RWPE2 (cell line): ENCODE measurements around the gene DNAAF8.
A peak's percentile ranks its signal among the peaks of the same experiment; 100 is the strongest.

ENCODE experiments used
- ATAC-seq: fragments of 200-7000 bp; cut with Tn5 transposase; 3 replicates; pipeline ENCODE4 v1.9.1; 2021; ENCODE audit warnings: low read depth
- DNase-seq: peaks from one replicate; pipeline ENCODE4 v3.0.0-alpha.2; 2020; ENCODE audit warnings: low spot score
- H3K27ac ChIP-seq: fragments of 450-650 bp; 2 replicates; pipeline ENCODE4 v1.5.1; 2017; ENCODE audit warnings: mild to moderate bottlenecking; ENCODE audit not compliant: poor library complexity, severe bottlenecking
- H3K27me3 ChIP-seq: fragments of 250-450 bp; sonication (Bioruptor Pico); 2 replicates; pipeline ENCODE4 v1.5.1; 2021; ENCODE audit warnings: mild to moderate bottlenecking, moderate library complexity; ENCODE audit not compliant: insufficient read depth, poor library complexity, severe bottlenecking
- H3K36me3 ChIP-seq: fragments of 250-450 bp; sonication (Bioruptor Pico); 2 replicates; pipeline ENCODE4 v1.5.1; 2020; ENCODE audit warnings: low read depth, mild to moderate bottlenecking, moderate library complexity
- H3K4me1 ChIP-seq: fragments of 250-450 bp; sonication (Bioruptor Pico); 2 replicates; pipeline ENCODE4 v1.5.1; 2021; ENCODE audit warnings: mild to moderate bottlenecking, moderate library complexity; ENCODE audit not compliant: insufficient read depth, poor library complexity, severe bottlenecking
- H3K4me3 ChIP-seq: fragments of 250-450 bp; sonication (Bioruptor Pico); 2 replicates; pipeline ENCODE4 v1.5.1; 2021; ENCODE audit warnings: mild to moderate bottlenecking, moderate library complexity; ENCODE audit not compliant: severe bottlenecking
- H3K9me3 ChIP-seq: fragments of 250-450 bp; sonication (Bioruptor Pico); 2 replicates; pipeline ENCODE4 v1.5.1; 2021; ENCODE audit warnings: mild to moderate bottlenecking, moderate library complexity; ENCODE audit not compliant: severe bottlenecking
- TF ChIP-seq, protein P1 (sequence below): fragments of 450-650 bp; IDR thresholded peaks from one replicate; pipeline ENCODE4 v1.5.1; 2017; ENCODE audit warnings: mild to moderate bottlenecking, moderate library complexity; ENCODE audit not compliant: poor library complexity, severe bottlenecking

The DNAAF8 gene

GRCh38 chr16:4746991-4747574 is 12.7 kb downstream of the DNAAF8 start:
- Histone ChIP-seq H3K27ac (no peak overlapping the region), H3K36me3 (peaks cover 1% of the 10 kb centered on the region; the same call in 1 of the 2 replicates), H3K9me3 (no peaks in the 10 kb centered on the region), H3K27me3 (no peaks in the 10 kb centered on the region), H3K4me1 (peaks cover 3% of the 10 kb centered on the region), H3K4me3 (no peak overlapping the region)
- TF ChIP-seq, protein P1, sequence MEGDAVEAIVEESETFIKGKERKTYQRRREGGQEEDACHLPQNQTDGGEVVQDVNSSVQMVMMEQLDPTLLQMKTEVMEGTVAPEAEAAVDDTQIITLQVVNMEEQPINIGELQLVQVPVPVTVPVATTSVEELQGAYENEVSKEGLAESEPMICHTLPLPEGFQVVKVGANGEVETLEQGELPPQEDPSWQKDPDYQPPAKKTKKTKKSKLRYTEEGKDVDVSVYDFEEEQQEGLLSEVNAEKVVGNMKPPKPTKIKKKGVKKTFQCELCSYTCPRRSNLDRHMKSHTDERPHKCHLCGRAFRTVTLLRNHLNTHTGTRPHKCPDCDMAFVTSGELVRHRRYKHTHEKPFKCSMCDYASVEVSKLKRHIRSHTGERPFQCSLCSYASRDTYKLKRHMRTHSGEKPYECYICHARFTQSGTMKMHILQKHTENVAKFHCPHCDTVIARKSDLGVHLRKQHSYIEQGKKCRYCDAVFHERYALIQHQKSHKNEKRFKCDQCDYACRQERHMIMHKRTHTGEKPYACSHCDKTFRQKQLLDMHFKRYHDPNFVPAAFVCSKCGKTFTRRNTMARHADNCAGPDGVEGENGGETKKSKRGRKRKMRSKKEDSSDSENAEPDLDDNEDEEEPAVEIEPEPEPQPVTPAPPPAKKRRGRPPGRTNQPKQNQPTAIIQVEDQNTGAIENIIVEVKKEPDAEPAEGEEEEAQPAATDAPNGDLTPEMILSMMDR = no peak
- ATAC-seq (peak; percentile 12; the same call in 1 of the 3 replicates), DNase-seq (no peak)

DNA sequence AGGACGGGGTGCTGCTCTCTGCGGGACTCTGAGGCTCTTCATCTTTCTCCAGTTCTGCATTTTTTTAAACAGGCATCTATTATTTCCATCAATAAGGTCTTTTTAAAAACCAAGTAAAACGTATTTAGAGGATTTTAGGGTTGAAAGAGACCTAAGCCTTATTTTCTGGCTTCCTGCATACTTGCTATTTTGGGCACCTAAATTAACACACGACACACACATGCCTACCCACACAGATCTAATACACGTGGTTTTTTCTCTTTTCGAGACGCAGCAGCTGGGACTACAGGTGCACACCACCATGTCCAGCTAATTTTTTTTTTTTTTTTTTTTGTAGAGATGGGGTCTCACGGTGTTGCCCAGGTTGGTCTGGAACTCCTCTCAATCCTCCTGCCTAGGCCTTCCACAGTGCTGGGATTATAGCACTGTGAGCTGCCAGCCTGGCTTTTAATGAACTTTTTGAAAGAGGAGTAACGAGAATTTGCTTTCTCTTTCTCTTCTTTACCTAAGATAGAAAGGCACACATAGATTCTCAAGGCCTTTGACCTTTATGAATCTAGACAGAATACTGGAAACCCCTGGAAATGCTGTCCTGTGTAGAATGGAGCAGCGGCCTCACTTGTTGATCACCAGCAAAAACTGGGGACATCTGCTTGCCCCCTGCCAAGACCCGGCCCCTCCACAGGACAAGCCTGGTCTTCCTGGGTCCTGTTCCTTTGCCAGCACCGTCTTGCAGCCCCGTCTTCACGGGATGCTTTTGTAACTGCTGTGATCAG is 13.8 kb downstream of the DNAAF8 start:
- ATAC-seq = no peak
- TF ChIP-seq, protein P1 = no peak
- DNase-seq = no peak
- Histone ChIP-seq H3K9me3 (no peaks in the 10 kb centered on the region), H3K4me3 (no peak overlapping the region), H3K27ac (no peak overlapping the region), H3K36me3 (peaks cover 11% of the 10 kb centered on the region; the same call in 1 of the 2 replicates), H3K27me3 (no peaks in the 10 kb centered on the region), H3K4me1 (peaks cover 3% of the 10 kb centered on the region)

DNA sequence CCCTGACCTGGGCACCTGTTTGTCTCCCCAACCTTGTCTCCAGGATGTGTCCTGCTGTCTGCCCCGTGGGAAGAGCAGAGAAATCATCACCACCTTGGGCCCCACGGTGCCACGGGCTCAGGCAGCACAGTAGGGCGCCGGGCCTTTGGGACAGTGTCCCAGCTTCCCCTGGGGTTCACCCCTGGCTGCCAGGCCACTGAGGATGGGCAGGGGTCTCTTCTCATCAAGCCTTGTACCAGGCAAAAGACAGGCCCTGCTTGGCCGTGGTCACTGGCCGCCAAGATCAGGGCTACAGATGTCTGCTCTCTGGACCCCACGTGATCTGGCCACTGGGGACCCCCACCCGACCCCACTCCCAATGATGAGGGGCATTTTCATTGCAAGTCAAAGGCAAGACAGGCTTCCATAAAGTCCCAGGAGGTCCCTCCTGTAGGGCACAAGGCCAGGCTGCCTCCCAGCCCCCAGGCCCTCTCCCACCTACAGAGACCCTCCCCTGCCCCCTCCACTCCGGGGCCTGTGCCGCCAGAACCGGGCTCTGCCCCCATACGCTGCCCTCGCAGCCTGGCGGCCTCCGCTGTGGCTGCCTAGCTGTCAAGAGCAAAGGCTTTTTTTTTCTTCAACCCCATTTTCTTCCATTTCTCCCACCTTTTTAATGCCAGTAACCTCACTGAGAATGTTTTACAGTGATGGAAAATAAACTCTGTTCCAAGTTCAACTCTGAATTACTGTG is 14.5 kb downstream of the DNAAF8 start:
- DNase-seq = no peak
- H3K36me3 ChIP-seq = peaks cover 13% of the 10 kb centered on the region; the same call in 1 of the 2 replicates
- TF ChIP-seq, protein P1 = no peak
- no peak overlapping the region for H3K27ac ChIP-seq
- H3K9me3 ChIP-seq = no peaks in the 10 kb centered on the region
- no peaks in the 10 kb centered on the region for H3K27me3 ChIP-seq
- no peaks in the 10 kb centered on the region for H3K4me1 ChIP-seq
- no peak overlapping the region for H3K4me3 ChIP-seq
- no peak for ATAC-seq

DNA sequence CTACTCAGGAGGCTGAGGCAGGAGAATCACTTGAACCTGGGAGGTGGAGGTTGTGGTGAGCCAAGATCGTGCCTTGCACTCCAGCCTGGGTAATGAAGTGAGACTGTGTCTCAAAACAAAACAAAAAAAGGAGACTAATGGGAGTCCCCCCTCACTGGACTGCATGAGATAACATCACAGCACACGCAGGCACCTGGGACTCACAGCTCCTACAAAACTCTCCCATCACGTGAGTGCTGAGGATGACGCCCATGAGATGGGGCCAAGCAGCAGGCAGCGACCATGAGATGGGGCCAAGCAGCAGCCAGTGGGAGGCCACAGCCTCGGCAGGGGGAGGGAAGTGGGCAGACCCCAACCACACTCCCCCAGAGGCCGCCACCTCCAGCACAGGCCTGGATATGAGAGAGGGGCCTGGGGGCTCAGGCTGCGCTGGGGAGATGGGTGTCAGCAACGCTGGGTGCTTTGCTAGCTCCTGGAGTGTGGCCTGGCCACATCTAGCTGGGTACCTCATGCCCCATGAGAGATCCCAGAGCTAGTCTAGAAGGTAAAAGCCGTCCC is 15.4 kb downstream of the DNAAF8 start:
- Histone ChIP-seq H3K9me3 (no peaks in the 10 kb centered on the region), H3K36me3 (peaks cover 16% of the 10 kb centered on the region), H3K4me1 (no peaks in the 10 kb centered on the region), H3K27ac (no peak overlapping the region), H3K4me3 (no peak overlapping the region), H3K27me3 (no peaks in the 10 kb centered on the region)
- DNase-seq (no peak), ATAC-seq (no peak)
- TF ChIP-seq, protein P1 = no peak
